Fibroblast of skin of right biceps (primary cell): ENCODE measurements around the gene ACOT7.

ENCODE experiments used
- DNase-seq: peaks from one replicate; pipeline ENCODE4 v3.0.0-alpha.2; 2013

The ACOT7 gene

GRCh38 chr1:6262555-6263420 lies 130.8 kb downstream of the ACOT7 start:
- DNase-seq, result no peak

DNA sequence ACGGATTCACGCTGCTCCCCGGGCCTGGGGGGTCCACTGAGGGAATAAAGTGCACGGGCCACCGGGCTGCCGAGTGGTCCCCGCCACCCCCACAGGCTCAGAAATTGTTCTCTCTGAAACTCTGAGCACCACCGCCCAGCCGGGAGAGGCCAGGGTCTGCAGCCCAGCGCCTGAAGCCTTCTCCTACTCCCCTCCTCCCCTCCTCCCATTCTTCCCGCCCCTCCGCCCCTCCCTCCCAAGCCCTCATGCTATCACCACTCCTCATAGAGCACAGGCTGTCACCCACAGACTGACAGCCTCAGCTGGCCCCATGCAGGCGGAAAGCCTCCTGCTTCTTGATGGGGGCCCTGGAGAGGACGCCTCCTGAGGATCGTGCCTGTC lies 132.0 kb downstream of the ACOT7 start:
- no peak for DNase-seq

DNA sequence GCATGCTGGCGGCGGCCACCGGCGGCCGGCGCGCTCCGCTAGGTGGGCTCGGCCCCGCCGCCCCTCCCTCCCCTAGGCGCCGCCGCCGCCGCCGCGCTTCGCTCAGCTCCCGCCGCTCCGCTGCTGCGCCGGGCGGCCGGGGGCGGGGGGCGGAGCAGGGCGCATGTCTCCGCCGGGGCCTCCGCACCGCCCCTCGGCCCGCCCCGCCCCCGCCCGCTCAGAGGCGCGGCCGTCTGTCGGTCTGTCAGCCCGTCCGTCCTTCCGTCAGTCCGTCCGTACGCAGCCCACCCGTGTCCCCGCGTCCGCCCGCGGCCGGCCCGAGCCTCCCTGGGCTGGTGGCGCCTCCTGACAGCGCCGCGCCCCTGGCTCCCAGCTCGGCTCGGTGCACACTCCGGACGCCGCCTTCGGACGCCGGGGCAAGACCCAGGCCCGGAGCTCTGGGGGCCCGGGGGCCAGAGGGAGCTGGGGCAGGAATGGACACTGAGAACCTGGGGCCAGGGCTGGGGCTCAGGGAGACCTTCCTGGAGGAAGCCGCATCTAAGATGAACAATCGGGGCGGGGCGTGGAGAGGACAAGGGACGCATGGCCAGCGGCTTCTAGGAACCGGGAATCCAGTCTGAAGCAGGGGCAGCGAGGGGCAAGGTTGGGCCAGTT lies 132.5 kb downstream of the ACOT7 start, which contains the start of gene GPR153:
Gene GPR153, minus strand, starts transcription at position 138 of the 654 bp plus-strand sequence. CDS start 6,193 bp downstream, outside the sequence.
- peak; percentile 34 for DNase-seq

DNA sequence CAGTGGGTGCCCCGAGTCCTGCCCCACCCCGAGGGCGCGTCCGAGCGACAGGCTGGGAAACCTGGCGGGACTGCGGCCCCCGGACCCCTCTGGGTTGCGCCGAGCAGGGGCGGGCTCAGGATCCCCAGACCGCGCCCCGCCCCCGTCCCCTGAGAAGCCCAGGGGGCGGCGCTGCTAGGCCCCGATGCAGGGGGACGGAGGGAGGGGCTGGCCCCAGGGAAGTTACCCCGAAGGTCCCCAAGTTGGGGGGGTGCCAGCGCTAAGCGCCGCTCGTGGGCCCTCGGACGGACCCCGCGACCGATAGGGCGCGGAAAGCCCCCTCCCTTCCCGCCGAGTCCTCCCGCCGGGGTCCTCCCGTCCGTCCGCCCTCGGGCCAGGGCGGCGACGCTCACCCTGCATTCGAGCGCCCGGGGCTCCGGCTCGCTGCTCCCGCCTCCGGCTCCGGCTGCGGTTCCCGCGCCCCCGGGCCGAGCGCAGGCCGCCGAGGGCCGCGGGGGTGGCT lies 133.1 kb downstream of the ACOT7 start:
- no peak for DNase-seq

DNA sequence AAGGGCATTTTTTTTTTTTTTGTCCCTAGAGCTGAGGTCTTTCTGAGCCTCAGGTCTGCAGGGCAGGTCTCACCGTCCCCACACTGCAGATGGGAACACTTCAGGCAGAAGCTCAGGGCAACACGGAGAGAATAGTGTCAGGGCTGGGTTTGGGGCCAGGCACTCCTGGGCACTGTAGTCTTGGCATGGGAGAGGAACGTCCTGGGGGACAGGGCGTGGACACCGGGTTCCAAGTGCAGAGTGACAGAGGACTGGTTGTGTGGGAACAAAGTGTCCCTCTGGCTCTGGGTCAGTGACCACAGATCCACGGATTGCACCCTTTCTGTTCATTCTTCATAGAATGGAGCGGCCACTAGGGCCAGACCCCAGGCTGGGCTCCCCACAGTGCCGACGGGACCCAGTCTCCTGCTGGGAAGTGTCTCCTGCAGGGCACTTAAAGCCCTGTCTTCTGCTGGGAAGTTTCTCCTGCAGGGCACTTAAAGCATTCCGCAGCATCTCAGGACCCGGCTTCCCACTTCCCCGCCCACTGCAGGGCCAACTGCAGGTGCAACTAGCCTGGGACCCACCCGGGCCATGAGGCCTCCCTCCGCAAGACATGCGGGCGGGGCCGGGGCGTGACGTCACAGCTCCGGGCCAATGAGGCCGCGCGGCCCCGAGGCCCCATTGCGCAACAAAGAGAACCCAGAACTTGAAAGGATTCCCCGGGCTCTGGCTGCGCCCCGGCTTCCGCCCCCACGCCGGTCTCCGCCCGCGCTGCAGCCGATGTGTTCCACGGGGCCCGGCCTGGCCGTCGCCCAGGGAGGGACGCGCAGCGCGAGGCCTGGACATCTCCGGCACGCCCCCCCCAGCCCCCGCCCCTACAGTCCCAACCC lies 133.8 kb downstream of the ACOT7 start:
- DNase-seq, result peak; percentile 72

DNA sequence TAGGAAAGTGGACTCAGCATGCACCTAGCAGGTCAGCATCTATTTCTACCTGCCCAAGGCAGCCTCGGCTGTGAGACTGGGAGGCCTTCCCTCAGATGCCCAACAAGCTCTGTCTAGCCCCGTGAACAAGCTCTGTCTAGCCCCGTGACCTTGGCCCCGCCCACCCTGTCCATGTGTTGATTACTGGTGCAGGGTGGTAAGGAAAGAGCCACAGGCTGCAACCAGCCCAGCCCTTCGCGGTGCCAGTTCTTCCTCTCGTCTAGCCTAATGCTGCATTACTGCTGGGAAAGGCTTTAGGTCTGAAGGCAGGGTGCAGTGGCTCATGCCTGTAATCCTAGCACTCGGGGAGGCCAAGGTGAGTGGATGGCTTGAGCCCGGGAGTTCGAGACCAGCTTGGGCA lies 134.9 kb downstream of the ACOT7 start:
- DNase-seq, result no peak

DNA sequence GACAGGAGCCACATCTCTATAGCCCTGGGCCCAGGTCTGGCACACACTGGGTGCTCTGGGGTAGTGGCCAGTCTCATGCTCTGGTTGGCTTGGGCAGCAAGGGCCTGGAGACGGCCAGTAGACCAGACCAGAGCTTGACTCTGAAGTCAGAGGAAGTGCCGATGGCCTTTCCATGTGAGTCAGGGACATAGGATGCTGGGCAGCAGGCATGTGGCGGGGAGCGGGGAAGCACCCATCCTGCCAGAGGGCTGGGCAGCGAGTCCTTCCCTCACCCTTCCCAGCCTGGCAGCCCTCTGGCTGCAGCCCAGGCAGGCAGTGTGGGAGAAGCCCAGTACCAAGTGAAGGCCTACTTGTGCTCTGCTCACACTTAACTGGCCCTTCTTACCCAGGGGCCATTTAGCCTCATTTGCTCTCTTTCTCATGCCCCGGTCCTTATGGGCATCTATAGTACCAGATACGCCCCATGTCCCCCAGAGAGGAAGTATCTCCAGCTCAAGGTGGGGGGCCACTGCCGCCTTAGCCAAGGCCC lies 136.0 kb downstream of the ACOT7 start:
- DNase-seq, result no peak

DNA sequence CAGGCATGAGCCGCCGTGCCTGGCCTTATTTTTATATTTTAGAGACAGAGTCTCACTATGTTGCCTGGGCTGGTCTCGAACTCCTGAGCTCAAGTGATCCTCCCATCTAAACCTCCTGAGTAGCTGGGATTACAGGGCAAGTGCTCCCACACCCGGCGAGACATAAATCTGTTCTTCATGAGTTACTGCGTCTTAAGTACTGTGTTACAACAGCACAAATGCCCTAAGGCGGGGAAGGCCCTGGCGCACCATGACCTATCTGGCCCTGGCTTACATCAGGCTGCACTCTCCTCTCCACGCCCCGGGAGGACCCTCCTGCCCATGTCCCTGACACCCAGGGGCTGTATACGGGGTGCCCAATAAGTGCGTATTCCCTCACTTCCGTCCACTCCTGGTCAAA lies 136.9 kb downstream of the ACOT7 start:
- no peak for DNase-seq

DNA sequence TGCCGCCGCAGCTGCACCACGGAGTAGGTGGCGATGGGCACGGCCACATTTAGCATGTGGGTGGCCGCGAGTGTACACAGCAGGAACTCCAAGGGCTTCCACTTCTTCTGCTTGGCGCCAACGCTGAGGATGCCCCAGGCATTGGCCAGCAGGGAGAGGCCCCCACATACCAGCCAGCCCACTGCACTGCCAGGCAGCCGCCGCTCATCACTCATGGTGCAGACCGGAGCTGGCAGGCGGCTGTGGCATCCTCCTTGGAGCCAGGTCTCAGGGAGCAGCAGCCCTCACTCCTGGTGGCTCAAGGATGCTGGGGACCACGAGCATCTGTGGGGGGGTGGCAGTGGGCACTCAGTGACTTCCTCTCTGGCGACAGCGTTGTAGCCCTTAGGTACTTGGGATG lies 138.9 kb downstream of the ACOT7 start:
- DNase-seq, result no peak

DNA sequence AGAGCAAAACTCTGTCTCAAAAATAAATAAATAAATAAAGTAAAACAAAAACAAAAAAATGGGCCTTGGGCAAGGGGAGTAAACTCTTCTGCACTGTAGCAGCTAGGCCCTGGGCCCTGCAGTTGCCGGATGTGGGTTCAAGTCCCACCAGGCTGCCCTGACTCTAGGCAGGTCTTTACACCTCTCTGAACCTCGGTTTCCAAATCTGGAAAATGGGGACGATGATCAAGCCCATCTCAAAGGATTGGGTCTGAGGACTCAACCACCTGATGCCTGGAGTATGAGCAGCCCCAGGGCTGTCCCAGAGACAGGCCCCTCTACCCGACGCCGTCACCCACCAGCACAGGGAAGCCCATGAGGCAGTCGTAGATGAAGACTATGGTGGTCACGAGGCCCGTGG lies 140.2 kb downstream of the ACOT7 start:
- DNase-seq, result no peak

GRCh38 chr1:6252374-6252710 lies 141.2 kb downstream of the ACOT7 start:
- no peak for DNase-seq

- DNase-seq, result no peak
Observed at GRCh38 chr1:6251681-6252373, 141.7 kb downstream of the ACOT7 start.

DNA sequence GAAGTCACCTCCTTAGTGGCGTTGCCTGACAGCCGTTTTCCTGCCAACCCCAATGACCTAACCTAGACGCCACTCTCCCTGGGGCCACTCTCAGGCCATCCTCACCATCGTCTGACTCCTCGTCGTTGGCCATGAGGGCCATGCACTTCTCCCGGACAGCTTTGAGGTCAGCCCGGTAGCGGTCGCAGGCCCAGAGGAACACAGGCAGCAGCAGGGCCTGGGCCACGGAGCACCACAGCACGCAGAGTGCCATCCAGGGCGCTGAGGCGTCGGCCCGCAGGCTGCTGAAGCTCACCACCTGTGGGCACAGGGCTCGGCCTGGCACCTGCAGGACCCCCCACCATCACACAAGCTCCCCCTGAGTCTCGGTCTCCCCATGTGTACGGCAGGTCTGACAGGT lies 142.3 kb downstream of the ACOT7 start:
- DNase-seq, result no peak

GRCh38 chr1:6249739-6250689 lies 143.6 kb downstream of the ACOT7 start:
- no peak for DNase-seq

GRCh38 chr1:6248932-6249738 lies 144.4 kb downstream of the ACOT7 start:
- no peak for DNase-seq

- DNase-seq, result no peak
Observed at GRCh38 chr1:6248161-6248776, 145.3 kb downstream of the ACOT7 start.

DNA sequence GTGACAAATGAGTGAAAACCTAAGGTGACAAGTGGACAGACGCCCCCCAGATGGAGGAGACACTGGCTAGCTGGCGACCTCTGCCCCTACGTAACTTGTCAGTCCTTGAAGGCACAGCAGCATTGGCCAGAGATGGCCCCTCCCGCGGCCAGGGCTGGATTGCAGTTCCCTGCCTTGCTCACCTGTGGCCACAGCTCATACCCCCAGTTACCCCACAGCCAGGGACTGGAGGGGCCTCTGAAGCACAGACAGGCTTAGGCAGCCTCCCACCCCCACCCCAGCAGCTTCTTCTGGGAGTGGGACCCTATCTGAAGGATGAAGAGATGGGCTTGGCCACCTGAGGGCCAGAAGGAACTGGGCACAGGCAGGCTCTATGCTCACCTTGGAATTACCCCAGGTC lies 145.9 kb downstream of the ACOT7 start:
- DNase-seq, result no peak

DNA sequence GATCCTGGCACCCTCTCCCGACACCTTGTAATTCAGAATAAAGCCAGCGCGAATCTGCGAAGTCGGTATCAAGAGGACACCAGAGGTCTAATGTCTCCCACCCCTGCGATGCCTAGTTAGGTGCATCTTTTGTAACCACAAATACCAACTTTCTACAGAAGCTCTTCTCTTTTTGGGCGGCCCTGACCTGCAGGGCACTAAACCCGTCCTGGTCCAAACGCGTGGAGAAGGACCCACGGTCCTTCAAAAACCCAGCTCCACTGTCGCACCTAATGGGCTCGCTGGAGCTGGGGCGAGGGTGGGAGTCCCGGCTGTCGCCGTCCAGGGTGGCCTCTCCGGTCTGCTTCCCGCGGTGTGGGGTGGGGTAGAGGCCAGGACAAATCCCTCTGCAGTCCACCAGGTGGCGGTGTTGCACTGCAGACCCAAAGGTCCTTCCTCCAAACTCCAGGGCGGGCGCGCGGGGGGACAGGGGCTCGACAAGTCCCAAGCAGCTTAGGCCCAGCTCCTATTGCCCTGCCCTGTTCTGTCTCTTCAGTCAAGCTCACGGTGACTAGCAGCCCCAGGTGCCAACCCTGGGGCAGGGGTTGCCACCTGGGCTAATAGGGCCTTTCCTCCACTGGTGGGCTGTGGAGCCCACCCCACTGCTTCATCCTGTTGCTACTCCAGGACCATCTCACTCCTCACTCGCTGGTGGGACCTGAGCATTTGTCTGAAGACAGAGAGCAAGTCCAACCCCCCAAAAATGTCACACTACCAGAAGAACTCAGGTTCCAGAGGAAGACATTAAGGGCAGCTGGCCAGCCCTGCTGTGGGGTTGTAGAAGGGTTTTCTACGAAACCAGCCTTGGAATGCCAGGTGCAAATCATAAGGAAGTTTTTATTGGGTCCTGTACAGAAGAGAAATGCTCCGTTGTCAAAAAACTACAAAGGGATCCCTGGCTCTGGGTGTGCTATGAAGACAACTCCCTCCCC lies 146.8 kb downstream of the ACOT7 start:
- peak; percentile 64 for DNase-seq
